ENCODE data around the gene KCNA10.

KCNA10 gene

DNA sequence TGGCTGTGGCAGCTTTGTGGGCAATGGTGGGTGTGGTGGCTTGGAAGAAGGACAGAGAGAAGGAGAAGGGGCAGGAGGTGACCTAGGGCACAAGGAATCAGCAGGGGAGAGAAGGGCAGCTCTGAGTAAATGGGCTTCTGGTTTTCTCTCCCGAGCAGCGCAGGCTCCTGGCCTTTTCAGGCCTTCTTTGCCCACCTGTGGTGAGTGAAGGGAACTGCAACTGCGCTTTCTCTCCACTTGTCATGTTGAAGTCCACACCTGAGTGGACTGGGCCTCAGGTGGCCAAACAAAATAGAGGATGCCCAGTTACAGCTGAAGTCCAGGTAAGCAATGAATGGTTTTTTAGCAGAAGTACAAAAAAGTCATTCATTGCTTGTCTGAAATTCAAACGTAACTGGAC lies 29.4 kb upstream of the KCNA10 start:
- CTCF ChIA-PET, result interaction anchor here (0.8 to 1.3 kb wide), 2 partner anchors 11 to 13 kb away, joined by 3 read pairs; no protein-coding TSS in a partner anchor
- TF ChIP-seq CTCF (IDR thresholded peaks at IDR 0.05; ENCODE audit: control extremely low read depth, extremely low read depth, low read depth, missing control alignments), result peak; percentile 23

GRCh38 chr1:110547017-110547416 lies 28.0 kb upstream of the KCNA10 start:
- CTCF ChIA-PET, result interaction anchor here (1.2 kb wide), 2 partner anchors 9 to 15 kb away, joined by 3 read pairs; no protein-coding TSS in a partner anchor
- no peak for TF ChIP-seq CTCF (IDR thresholded peaks at IDR 0.05; ENCODE audit: control extremely low read depth, extremely low read depth, low read depth, missing control alignments)
- POLR2A ChIA-PET, result no interaction called here
- no peak for DNase-seq (ENCODE audit: extremely low spot score)

More for the DNA sequence above, 29.4 kb upstream of the KCNA10 start:
- no peak for DNase-seq (ENCODE audit: extremely low spot score)
- POLR2A ChIA-PET, result no interaction called here

DNA sequence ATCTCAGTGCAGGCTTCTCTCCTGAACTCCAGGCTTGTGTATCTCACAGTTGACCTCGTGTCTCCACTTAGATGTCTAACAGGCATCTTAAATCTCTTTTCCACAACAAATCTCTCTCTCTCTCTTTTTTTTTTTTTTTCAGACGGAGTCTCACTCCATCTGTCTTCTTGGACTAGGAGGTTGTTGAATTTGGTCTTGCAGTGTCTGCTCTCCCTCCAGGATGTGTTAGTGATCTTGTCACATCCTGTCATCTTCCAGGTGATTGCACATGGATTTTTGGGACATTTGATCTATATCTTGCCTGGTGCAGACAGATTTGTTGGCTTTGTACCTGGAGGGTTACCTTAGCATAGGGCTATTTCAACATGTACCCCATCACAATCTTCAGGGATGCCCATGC lies 26.5 kb upstream of the KCNA10 start:
- ChIA-PET POLR2A (no interaction called here), CTCF (interaction anchor here (2.5 kb wide), 1 partner anchor 10 kb away, joined by 8 read pairs; no protein-coding TSS in a partner anchor)

DNA sequence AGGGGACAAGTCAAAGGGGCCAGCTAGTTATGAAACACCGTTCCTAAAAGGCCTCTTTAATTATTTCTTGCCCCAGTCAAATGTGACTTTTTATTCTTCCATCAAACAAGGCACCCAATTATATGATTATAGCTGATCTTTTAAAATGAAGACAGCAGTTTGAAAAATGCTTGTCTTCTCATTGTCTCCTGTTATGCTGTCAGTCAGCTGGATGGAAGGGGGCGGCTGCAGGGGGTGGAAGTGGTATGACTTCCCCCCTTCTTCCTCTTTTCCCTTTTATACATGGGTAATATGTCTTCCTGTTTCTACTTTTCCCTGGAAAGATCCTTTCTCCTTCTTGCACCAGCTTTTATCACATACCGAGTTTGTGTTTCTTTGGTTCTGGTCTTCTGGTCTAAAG lies 25.8 kb upstream of the KCNA10 start:
- CTCF ChIA-PET, result interaction anchor here (1.0 to 2.5 kb wide), 2 partner anchors 11 to 75 kb away, joined by 3 to 8 read pairs; no protein-coding TSS in a partner anchor
- DNase-seq (ENCODE audit: extremely low spot score), result no peak
- POLR2A ChIA-PET, result no interaction called here
- no peak for TF ChIP-seq CTCF (IDR thresholded peaks at IDR 0.05; ENCODE audit: control extremely low read depth, extremely low read depth, low read depth, missing control alignments)

More for the DNA sequence above, 26.5 kb upstream of the KCNA10 start:
- TF ChIP-seq CTCF (IDR thresholded peaks at IDR 0.05; ENCODE audit: control extremely low read depth, extremely low read depth, low read depth, missing control alignments), result no peak
- DNase-seq (ENCODE audit: extremely low spot score), result no peak

GRCh38 chr1:110542725-110543124 lies 23.8 kb upstream of the KCNA10 start:
- ChIA-PET CTCF (interaction anchor here (0.9 to 1.5 kb wide), 4 partner anchors 8 to 241 kb away, joined by 3 to 4 read pairs (median 3); no protein-coding TSS in a partner anchor), POLR2A (no interaction called here)
- TF ChIP-seq CTCF (IDR thresholded peaks at IDR 0.05; ENCODE audit: control extremely low read depth, extremely low read depth, low read depth, missing control alignments), result no peak
- DNase-seq (ENCODE audit: extremely low spot score), result peak; percentile 35

DNA sequence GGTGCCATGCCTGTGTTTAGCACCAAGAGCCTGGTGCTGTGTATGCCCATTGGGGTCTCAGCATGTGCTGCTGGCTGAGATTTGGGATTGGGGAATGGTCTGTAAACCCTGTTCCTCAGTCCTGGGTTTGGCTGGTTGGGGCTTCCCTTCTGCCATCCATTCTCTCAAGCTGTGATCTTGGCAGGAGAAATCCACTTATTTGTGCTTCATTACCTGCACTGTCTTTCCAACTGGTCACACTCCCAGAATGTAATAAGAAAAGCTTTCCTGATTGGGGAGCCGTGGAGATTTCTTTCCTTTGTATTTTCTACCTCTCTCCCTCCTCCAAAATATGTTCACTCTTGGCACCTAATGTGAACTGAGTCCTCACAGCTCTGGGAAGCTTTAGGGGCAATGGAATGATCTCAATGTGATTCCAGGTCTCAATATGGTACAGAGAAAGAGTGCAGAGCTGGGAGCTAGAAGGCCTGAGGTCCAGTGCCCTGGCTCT lies 23.0 kb upstream of the KCNA10 start:
- CTCF ChIA-PET, result interaction anchor here (0.8 to 1.6 kb wide), 5 partner anchors 8 to 245 kb away, joined by 3 to 6 read pairs (median 4); no protein-coding TSS in a partner anchor
- no peak for DNase-seq (ENCODE audit: extremely low spot score)
- TF ChIP-seq CTCF (IDR thresholded peaks at IDR 0.05; ENCODE audit: control extremely low read depth, extremely low read depth, low read depth, missing control alignments), result no peak
- POLR2A ChIA-PET, result no interaction called here
